ENCODE measurements around the gene EXOSC7. TPM values are rescaled to one million over a fixed set of nuclear protein-coding genes. Genes with fewer than 3 reads are reported as not detected.

EXOSC7 gene
- total RNA-seq, 1 experiment from 2014 or later, result 88.7 TPM

DNA sequence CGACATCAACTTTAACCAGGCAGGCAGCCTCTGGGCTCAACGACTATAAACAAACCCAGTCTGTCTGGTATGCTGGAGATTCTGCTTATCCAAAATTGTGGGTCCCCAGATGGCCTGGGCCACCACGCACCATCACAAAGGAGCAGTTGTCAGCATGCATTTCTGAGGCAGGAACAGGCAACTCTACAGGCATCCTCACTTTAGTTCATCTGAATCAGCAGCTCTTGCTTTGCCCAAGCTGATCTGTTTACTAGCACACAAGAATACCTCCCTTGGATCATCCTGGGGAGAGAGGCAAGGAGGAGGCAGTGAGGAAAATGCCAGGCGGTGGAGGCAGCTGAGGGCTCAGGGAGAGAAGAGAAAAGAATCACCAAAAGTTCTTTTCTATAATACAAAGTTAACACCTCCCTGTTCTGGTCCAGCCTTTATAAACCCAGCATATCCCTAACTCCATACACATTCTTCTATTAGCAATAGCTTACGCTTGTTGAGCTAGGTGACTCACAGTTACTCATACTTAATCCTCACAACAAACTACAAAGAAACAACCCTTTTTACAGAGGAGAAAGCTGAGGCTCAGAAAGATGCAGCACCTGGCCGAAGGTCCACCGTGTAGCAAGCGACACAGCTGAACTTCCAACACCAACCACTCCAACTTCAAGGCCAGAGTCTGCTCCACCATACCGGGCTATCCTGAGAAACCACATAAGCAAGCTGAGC is 33.7 kb upstream of the EXOSC7 start:
- no peak overlapping the region for H3K9ac ChIP-seq (ENCODE audit: extremely low read depth, insufficient read length, low read length)
- no peak overlapping the region for H4K8ac ChIP-seq (replicated peaks; ENCODE audit: insufficient read length, low read depth, low read length)
- Mint-ChIP-seq H3K27ac (no peak overlapping the region), H3K4me1 (no peaks in the 10 kb centered on the region), H3K9me3 (no peaks in the 10 kb centered on the region), H3K27me3 (ENCODE audit: low read depth) (no peaks in the 10 kb centered on the region), H3K4me3 (no peak overlapping the region), H3K36me3 (ENCODE audit: insufficient read depth in 1 of 3, low read depth in 3 of 3) (peaks cover 17 to 67% (median 50%) of the 10 kb centered on the region in 3 experiments; a peak in 6 of 7 replicates)
- no peaks in the 10 kb centered on the region for H3K4me1 ChIP-seq (ENCODE audit: insufficient read depth, low read length)
- H3K27me3 ChIP-seq (ENCODE audit: insufficient read depth, low read length), result no peaks in the 10 kb centered on the region
- H2BK20ac ChIP-seq (ENCODE audit: low read depth, low read length, poor library complexity, severe bottlenecking), result no peak overlapping the region
- no peak overlapping the region for H3K27ac ChIP-seq (ENCODE audit: insufficient read length, low read depth, low read length)
- no CpG with 5 or more reads among the region's 9 CpGs for WGBS (ENCODE audit: extremely low coverage, insufficient read length, low lambda C conversion rate)
- H3K79me2 ChIP-seq (ENCODE audit: insufficient read depth, low read length), result no peaks in the 10 kb centered on the region
- no peak overlapping the region for H4K5ac ChIP-seq (ENCODE audit: insufficient read length, low read depth, low read length)
- no peak for DNase-seq
- H3K79me1 ChIP-seq (ENCODE audit: insufficient read depth, low read depth, low read length, poor library complexity, severe bottlenecking), result no peaks in the 10 kb centered on the region
- no peak overlapping the region for H4K91ac ChIP-seq (ENCODE audit: insufficient read length, low read depth, low read length)
- TF ChIP-seq, protein P1, sequence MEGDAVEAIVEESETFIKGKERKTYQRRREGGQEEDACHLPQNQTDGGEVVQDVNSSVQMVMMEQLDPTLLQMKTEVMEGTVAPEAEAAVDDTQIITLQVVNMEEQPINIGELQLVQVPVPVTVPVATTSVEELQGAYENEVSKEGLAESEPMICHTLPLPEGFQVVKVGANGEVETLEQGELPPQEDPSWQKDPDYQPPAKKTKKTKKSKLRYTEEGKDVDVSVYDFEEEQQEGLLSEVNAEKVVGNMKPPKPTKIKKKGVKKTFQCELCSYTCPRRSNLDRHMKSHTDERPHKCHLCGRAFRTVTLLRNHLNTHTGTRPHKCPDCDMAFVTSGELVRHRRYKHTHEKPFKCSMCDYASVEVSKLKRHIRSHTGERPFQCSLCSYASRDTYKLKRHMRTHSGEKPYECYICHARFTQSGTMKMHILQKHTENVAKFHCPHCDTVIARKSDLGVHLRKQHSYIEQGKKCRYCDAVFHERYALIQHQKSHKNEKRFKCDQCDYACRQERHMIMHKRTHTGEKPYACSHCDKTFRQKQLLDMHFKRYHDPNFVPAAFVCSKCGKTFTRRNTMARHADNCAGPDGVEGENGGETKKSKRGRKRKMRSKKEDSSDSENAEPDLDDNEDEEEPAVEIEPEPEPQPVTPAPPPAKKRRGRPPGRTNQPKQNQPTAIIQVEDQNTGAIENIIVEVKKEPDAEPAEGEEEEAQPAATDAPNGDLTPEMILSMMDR (conservative IDR thresholded peaks at IDR 0.05), result no peak
- no peak overlapping the region for H3K14ac ChIP-seq (ENCODE audit: insufficient read depth, low read length)
- H3K23me2 ChIP-seq (ENCODE audit: insufficient read length, low read depth, low read length, poor library complexity, severe bottlenecking), result no peaks in the 10 kb centered on the region
- H2AFZ ChIP-seq (ENCODE audit: low read length), result no peak overlapping the region
- H3K4ac ChIP-seq (ENCODE audit: low read depth, low read length), result no peak overlapping the region
- no peaks in the 10 kb centered on the region for H4K20me1 ChIP-seq (ENCODE audit: control insufficient read depth, insufficient read depth, insufficient read length)
- H2AK5ac ChIP-seq (ENCODE audit: insufficient read length, low read length), result no peak overlapping the region
- no peak overlapping the region for H3K56ac ChIP-seq (ENCODE audit: insufficient read length, low read depth, low read length)
- no peak overlapping the region for H3K18ac ChIP-seq (ENCODE audit: insufficient read length, low read depth, low read length)
- H3K4me2 ChIP-seq (ENCODE audit: insufficient read depth, insufficient read length, low read length), result no peak overlapping the region
- no peak overlapping the region for H2BK120ac ChIP-seq (ENCODE audit: low read depth, low read length, poor library complexity, severe bottlenecking)
- H2BK12ac ChIP-seq (ENCODE audit: insufficient read length, low read depth, low read length), result no peak overlapping the region
- no peak overlapping the region for H3T11ph ChIP-seq (ENCODE audit: low read length)
- H3K9me3 ChIP-seq (ENCODE audit: control insufficient read depth, low read depth, low read length), result no peaks in the 10 kb centered on the region
- H2BK15ac ChIP-seq (ENCODE audit: low read depth, low read length), result no peak overlapping the region
- no peak overlapping the region for H3K23ac ChIP-seq (ENCODE audit: insufficient read length, low read depth, low read length)
- no peak overlapping the region for H2BK5ac ChIP-seq (ENCODE audit: insufficient read length, low read length)
